GM18517 (cell line): ENCODE results near the gene SLAMF1.
"Not testable (repeated sequence)": the region's sequence is repeated elsewhere in the genome, so short reads cannot be mapped to it uniquely, and the experiment has no call there.

ENCODE experiments used
- ATAC-seq: cut with Tn5 transposase; IDR thresholded peaks from one replicate; pipeline ENCODE4 v1.9.1; 2021; ENCODE audit warnings: mild to moderate bottlenecking, moderate library complexity; ENCODE audit not compliant: unreplicated experiment

SLAMF1 gene

GRCh38 chr1:160607011-160607671, 39.7 kb downstream of the SLAMF1 start:
- peak; percentile 83 for ATAC-seq

- no peak for ATAC-seq
These were observed 40.2 kb downstream of the SLAMF1 start for GRCh38 chr1:160606611-160607010.

DNA sequence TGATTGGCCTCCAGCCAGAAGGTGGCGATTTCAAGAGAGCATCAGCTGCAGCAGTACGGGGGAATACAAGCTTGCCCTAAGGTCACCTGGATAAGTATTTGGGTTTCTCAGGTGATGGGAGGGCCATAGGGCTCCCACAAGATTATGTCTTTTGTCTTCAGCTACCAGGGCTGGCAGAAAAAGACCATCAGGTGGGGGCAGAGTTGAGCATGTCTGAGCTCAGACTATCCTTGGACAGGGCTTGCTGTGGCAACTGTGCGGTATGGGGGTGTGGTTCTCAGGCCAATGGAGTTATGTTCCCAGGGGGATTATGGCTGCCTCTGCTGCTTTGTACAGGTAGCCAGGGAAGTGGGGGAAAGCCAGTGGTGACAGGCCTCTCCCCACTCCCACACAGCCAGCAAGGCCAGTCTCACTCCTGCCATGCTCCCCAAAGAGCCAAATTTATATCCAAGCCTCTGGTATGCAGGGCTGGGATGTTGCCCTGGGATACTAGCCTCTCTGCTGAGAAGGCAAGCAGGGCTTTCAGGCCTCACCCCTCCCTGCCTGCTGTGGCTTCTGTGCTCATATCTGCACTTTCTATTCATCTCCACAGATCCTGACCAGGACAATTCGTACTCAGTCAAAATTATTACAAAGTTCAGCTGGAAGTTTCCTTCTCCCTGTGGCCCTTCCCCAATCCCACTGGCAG, 40.9 kb downstream of the SLAMF1 start:
- ATAC-seq: no peak

GRCh38 chr1:160605205-160605604, 41.6 kb downstream of the SLAMF1 start:
- no peak for ATAC-seq

DNA sequence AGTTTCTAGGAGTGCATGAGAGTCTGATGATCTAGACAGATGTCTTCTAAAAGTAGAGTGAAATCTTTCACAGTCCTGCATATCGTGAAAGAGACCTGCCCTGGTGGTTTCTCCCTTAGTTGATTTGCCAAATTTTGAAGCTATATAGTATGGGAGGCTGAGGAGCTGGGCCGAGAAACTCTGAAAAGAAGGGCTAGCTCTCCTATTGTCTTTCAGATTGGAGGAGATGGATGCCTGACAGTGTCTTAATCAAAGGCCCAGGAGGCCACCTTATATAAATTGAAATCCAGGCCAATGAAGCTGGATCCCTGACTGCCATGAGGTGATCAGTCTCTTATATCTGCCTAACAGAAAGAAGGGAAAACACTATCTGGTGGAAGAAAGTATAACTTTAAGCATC, 49.1 kb downstream of the SLAMF1 start:
- no peak for ATAC-seq

DNA sequence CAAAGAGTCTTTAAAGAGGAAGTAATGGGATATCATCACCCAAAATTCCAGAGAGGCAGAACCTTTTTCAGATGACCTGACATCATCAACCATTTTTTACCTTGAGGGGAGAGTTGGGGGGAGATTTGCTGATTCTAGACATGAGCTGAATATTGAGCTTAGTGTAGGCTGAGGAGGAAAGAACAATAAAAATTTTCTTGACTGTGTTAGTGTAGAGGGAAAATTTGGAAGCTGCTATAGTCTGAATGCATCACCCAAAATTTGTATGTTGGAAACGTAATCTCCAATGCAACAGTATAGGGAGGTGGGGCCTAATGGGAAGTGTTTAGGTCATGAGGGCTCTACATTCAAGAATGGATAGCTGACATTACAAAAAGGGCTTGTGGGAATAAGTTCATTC, 49.8 kb downstream of the SLAMF1 start:
- no peak for ATAC-seq

DNA sequence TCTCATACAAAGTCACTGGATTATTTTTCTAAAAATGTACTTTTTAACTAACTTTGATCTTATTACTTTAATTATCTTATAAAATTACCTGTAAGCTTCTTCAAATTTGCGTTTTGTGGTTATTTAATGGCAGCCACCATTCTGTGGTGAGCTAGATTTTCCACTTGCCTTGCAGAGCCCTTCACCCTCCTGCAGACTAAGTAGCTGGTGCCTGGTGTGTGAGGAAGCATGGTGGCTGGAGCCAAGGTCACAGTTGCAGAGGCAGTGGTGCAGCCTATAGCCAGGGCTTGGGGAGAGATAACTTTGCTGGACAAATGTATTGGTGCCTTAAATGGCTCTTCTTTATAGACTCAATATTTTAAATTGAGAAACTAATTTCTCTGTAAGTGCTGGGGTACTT, 56.4 kb downstream of the SLAMF1 start:
- ATAC-seq: no peak

DNA sequence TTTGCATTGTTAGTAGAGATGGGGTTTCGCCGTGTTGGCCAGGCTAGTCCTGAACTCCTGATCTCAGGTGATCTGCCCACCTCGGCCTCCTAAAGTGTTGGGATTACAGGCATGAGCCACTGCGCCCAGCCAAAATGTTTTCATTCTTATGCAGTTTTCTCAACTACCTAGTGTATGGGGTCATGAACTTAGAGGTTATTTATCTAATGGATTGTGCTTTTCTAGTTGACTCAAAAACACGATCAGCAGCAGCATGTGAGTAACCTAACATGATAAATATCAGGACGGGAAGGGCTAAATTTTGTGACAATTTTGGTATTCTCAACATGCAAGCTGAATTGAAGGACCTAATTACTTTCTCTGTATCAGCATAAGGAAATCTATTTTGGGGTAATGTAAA, 58.4 kb downstream of the SLAMF1 start:
- ATAC-seq: no peak

GRCh38 chr1:160584784-160585183, 62.1 kb downstream of the SLAMF1 start:
- ATAC-seq: no peak

GRCh38 chr1:160582976-160583375, 63.9 kb downstream of the SLAMF1 start:
- not testable (repeated sequence) for ATAC-seq

DNA sequence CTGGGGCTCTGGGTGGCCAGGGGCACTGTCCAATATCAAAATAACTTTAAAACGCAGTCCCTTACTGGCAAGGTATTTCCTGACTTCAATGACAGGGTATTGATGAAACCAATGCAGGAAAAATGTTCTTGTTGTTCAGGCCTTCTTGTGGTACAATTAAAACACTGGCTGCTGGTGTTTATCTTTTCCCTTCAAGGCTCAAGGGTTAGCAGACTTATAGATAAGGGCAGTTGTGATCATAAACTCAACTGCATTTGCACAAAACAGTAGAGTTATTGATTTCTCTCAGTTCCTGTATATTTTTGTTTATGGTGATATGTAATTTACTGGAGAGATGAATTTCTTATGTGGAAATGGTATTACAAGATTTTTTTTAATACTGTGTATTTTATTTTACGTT, 64.9 kb downstream of the SLAMF1 start:
- ATAC-seq: no peak

DNA sequence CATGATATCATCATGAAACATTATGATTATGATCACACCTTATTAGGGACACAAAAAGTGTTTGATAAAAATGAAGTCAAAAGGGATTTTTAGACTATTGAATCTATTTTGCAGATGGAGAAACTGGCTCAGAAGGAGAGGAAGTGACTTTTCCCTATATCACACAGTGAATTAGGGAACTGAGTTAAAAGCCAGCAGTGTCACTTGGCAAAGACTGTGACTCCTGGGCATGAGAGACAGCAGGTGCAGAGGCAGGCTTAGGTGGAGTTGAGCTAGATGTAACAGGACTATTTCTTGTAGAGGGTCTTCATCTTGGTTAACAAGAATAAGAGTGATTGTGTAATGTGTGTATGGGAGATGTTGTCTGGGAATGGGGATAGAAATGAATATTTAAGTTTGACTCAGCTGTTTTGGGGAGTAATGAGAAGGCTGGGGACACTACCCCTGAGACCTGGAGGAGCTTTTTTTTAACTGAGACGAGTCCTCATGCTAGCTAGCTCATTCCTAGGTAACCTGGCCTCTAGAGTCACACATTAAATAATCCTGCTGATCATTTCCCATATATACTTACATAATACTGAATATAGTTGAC, 66.5 kb downstream of the SLAMF1 start:
- no peak for ATAC-seq

DNA sequence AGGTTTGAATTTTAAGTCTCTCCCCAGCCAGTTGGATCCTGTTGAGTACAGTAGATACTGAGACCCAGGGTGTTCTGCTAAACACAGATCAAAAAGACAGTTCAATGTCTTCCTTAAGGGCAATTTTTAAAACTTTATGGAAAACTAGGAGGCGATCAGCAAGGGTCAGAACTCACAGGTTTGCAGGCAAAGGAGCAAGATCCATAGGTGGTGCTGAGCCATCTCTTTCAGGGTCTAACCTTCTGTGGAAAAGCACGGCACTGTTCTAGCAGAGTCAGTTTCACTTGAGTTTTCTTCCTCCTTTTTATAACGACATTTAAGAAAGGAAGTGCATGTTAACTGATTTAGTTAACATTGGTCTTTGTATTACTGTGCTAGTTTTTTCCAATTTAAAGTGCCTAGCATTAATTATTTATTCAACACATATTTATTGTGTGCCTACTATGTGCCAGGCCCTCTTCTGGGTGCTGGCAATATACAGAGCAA, 67.6 kb downstream of the SLAMF1 start, which contains the start of gene CD84:
Gene CD84 (minus strand): TSS at position 281 of the 486 bp plus-strand sequence. CDS start 59 bp downstream, at position 222.
- ATAC-seq: no peak

DNA sequence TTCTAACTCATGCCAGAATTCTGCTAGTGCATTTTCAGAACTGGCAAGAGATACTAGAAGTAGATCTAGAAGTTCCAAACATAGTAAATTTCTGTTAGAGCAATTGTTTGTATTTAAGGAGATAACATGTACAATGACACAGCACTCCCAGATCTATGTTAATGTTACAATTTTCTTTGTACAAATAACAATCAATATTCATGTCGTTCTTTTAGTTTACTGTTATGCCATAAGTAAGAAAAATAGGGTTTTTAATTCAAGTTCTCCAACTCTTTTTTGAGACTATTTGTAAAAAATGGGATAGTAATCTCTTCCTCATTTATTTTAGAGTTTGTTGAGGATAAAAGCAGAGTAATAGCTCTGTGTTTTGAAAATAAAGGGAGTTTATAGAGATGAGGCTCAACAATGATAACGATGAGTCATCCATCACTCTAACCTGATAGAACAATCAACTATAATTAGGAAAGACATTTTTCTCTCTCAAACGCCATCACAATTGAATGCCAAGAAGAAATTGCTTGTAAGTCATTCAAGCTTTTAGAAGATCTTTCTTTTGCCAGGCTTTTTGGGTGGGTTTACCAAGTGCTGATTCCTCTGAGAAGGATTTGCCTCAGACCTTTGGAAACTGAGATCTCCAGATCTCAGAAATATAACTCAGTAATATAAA, 68.2 kb downstream of the SLAMF1 start:
- ATAC-seq: no peak

- no peak for ATAC-seq
These were observed 68.7 kb downstream of the SLAMF1 start for GRCh38 chr1:160578175-160578524.

DNA sequence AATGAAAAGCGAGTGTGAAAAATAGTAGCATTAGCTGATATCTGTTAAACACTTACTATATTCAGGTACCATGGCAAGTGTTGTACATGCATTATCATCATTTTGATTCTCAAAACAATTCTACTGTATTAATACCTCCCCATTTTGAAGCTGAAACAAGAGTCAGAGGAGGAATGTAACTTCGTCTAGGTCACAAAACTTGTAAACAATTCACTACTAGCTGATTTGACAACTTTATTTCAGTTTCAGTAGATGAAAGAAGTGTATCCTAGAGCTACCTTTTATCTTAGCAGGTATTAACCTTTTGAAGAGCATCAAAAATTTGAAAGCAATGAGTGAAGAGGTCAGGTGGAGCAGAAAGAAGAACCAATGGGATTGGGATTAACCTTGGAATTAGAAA, 69.2 kb downstream of the SLAMF1 start:
- ATAC-seq: no peak

- ATAC-seq: no peak
These were observed 70.0 kb downstream of the SLAMF1 start for GRCh38 chr1:160576884-160577283.

DNA sequence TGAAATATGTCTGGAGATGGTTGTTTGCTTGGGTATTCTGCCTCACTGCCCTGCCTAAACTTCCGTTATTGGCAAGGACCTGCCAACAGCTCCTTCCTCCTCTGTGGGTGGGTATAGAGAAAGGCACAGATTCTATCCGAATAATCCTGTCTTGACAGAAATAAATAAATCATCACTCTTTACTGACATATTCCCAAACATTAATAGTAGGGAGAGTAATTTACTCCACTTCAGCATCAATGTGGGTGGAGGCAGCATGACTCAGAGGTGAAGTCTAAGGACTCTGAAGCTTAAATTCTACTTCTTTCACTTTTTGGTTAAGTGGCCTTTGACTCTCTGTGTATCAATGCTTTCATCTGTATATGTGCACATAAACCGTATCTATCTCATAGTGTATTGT, 70.5 kb downstream of the SLAMF1 start:
- no peak for ATAC-seq

DNA sequence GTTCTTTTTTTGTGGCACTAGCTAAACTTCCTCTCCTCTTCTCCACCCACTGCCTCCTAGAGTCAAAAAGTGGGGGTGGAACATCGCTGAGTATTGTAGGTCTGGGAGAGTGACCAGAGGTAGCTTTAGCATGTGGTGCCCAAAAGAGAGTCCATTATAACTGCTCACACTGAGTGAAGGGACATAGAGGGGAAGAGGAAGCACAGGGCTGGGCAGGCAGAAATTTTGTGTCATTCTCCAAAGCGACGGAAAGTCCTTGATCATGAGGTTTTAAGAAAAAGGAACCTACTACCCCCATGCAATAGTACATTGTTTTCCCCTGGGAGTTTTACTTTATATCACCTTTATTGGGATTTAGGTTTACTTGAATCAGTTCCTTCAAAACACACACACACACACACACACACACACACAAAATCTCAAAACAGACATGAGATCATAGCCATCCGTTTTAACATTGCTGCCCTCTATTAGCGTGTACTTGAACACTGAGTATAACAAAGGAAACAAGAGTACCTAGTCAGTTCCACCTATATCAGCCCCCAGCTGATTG, 71.7 kb downstream of the SLAMF1 start:
- no peak for ATAC-seq

DNA sequence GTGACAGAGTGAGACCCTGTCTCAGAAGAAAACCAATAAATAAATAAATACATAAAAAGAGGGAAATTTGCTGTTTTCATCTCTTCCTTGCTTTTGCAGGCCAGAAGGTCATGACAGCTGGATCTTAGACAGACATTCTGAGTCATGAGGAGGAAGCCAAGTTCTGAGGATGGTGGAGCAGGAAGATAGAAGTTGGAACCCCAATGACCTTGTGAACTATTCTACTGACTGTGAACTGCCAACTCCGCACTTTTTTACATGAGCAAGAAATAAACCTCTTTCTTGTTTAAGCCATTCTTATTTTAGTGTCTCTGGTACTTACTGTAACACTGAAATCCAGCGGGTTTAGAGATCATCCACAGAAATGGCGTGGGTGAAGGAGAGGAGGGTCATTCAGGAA, 76.0 kb downstream of the SLAMF1 start:
- no peak for ATAC-seq

DNA sequence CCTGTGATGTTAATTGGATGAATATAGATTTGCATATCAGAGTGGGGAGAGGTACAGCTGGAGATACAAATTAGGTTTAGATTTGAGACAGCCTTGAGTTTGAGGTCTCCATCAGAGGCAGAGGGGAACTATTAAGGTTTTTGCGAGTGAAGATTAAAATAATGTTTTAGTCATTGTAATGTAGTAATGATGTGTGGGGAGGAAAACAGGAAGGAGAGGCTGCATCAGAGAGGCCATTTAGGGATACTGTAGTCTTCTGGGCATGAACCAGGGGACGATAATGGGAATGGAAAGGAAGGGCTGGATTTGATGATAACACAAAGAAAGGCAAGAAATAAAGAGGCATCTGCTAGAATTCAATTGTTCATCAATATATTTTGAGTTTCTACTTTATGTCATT, 77.0 kb downstream of the SLAMF1 start:
- no peak for ATAC-seq
